HG02623 (cell line): ENCODE results near the gene SNX18.

ENCODE experiments used
- ATAC-seq: cut with Tn5 transposase; IDR thresholded peaks from one replicate; pipeline ENCODE4 v1.9.1; 2021; ENCODE audit warnings: moderate library complexity; ENCODE audit not compliant: unreplicated experiment

Gene SNX18

DNA sequence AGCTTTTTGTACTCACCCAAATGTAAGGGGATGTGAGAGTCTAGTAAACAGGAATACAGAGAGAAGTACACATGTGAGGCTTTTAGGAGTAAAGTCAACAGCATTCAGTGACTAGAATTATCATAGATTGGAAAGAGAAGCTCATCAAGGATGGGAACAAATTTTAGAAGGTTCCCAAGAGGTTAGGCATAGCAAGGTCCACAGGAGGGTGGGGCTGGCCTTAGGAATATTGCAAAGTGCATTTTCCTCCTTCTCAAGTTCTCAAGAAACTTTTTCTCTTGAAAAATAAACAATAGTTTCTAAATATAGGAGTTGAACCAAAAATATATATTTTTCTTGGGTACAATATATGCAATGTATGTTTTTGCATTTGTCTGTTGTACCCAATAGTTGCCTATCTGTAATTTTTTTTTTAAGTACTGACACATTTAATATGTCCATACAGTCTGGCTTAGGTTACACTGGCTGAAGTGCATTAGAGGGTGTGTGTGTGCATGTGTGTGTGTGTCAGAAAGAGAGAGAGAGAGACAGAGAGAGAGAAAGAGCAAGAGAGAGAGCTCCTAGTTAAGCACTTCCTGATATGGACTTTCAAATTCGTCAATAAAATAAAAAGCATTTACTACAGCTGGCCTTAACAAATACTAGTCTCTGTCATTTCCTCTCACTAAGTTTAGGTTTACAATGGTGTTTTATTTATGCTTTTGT, 62.2 kb downstream of the SNX18 start:
- no peak for ATAC-seq

DNA sequence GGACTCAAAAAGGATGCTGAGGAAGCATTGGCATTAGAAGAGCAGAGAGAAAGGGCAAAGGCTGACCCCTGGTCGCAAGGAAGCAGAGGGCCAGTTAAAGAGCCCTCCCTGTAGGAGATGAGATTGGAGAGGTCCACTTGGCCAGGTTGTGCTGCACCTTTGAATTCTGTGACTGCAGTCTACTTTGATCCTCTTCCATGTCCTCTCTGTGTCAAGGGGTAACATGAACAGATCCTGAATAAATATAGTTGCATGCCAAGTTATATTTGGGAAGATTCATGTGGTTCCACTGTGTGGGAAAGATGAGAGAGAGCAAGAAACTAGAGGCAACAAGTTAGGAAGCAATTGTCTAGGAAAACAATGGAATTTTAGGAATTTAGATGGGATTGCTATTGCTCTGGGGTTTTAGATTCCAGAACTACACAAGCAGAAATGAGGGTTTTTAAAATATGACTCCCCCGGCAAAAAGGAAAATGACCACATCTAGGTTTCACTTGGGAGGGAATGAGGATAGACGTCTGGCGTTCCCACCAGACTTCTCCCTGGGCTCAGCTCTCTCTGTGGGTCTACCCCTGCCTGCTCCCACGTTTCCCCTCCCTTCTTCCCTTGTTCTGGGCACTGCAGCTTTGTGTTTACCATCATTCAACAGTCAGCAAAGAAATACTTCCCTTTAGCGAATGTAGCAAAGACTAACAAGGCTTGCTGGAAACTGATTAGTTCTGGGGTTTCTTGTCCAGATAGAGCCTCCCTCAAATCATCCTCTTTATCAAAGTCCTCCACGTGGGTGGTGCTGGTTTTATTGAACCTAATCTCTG, 63.6 kb downstream of the SNX18 start:
- ATAC-seq: no peak

DNA sequence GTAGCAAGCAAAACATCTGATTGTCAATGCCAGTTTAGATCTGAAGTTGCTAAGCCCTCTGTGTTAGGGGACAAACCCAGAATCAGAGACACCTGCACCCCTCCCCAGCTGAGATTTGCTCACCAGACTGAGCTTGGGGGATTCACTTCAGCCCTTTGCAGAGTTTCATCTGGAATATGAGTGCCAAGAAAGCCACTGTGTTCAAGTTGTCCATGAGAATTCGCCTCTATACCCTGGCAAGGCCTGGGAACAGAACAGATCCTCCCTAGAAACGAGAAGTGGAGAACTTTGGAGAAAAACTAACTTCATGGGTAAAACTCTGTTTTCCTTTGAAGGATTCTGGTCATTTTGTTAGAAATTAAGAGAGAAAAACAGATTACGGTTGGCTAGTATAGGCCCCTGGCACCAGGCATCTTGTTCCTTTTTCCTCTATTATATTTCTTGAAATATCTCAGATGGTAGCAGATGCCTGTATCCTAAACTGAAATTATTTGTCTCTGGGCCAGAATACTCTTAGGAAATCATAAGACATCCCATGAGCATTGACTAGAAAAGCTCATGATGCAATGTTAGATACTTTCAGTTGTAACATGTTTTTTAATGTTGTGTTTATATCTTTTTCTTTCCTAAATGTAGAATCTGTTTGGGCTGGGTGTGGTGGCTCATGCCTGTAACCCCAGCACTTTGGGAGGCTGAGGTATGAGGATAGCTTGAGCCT, 64.4 kb downstream of the SNX18 start:
- no peak for ATAC-seq

DNA sequence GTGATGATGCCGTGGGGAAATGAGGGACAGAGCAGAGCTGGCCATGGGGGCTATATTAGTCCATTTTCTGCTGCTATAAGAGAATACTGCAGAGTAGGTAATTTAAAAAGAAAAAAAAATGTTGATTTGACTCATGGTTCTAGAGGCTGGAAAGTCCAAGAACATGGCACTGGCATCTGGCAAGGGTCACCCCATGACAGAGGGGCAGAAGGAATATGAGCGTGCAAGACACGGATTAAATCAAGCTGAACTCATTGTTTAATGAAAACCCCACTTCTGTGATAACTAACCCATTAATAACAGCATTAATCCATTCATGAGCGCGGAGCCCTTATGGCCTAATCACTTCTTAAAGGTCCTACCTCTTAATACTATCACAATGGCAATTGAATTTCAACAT, 68.8 kb downstream of the SNX18 start:
- ATAC-seq: no peak

DNA sequence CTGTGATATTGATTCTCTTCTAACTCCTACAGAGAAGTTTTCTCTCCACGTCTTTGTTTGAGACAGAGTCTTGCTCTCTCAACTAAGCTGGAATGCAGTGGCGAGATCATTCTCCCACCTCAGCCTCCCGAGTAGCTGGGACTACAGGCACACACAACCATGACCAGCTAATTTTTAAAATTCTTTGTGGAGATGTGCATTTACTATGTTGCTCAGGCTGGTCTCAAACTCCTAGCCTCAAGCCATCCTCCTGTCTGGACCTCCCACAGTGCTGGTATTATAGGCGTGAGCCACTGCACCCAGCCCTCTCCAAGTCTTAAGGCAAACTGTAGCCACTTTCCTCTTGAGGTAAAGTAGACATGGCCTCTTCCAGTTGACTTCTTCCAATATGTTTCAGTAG, 72.2 kb downstream of the SNX18 start:
- ATAC-seq: no peak

DNA sequence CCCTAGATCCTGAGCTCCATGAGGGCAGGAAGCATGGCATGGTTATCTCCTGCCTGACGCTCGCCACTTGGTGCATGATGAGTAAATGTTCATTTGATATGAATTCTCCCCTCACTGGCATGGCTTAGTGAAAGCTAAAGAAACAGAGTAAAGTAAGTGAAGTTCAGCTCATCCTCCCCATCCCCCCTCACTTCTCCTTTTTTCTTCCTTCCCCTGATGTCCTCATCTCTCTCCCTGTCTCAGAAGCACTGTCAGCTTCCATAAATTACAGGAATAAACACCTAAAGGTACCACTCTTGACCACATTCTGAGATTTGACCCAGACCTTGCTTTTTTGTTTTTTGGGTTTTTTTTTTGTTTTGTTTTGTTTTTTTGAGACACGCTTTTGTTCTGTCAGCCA, 73.3 kb downstream of the SNX18 start:
- no peak for ATAC-seq

DNA sequence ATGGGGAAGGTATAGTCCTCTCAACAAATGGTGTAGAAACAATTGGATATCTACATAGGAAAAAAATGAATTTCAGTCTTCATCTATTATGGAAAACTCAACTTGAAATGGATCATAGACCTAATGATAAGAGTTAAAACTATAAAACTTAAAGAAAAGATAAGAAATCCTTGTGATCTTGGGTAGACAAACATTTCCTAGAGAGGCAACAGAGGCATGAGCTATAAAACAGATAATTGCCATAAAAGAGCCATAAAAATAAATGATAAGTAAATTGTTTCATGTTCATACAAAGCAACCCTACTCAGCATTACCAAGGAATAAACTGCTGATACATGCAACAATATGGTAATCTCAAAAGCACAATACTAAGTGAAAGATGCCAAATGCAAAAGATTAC, 76.2 kb downstream of the SNX18 start:
- ATAC-seq: no peak

DNA sequence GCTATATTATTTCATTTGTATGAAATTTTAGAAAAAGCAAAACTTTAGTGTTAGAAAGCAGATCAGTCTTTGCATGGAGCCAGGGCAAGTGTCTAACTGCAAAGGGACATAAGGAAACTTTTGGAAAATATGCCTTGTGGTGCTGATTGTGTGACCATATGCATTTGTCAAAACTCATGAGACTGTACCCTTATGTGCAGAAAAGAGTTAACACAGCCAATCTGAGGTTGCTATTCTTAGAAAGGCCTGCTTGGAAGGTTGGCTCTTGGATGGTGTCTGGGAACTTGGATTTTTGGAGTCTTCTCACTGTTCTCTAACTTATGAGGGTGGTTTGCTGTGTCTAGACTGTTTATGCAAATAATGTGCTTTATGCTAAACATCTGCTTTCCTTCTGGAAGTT, 76.6 kb downstream of the SNX18 start:
- ATAC-seq: no peak

DNA sequence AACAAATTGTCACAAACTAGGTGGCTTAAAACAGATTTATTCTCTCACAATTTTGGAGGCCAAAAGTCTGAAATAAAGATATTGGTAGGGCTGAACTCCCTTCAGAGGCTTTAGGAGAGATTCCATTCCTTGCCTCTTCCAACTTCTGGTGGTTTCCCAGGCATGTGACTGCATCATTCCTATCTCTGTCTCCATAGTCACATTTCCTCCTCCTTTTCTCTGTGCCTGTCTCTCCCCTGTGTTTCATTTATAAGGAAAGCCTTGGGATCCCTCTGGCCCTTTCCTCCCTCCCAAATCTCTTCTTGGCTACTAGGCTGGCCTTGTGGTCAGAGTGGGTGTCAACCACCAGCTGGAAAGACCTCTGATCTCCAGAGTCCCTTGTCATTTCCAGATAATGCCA, 78.2 kb downstream of the SNX18 start:
- ATAC-seq: no peak
